Activated T-cell treated with anti-CD3 and anti-CD28 coated beads, Interleukin-2, amount 50 U/mL, for 72 hours (primary cell): ENCODE results near the gene ASTN1. TPM values are rescaled to one million over a fixed set of nuclear protein-coding genes. Genes with fewer than 3 reads are reported as not detected.

Experiments
- ATAC-seq, 2 donors: fragments of 150-1000 bp; cut with Tn5 transposase; replicated peaks in 1 of 2; 2 replicates each; pipeline ENCODE4 v1.10.0; 2021; ENCODE audit warnings: moderate library complexity in 2 of 2, mild to moderate bottlenecking in 1 of 2
- DNase-seq, 2 donors: peaks; one replicate each; pipeline ENCODE4 v3.0.0; 2021 to 2022; ENCODE audit warnings: mixed read lengths in 1 of 2
- H3K27ac Mint-ChIP-seq: one replicate; pipeline ENCODE4 v1.8.0; 2022; ENCODE audit warnings: mild to moderate bottlenecking, moderate library complexity, mixed read lengths
- H3K27me3 Mint-ChIP-seq: one replicate; pipeline ENCODE4 v1.8.0; 2022; ENCODE audit warnings: low read depth, mixed read lengths
- H3K36me3 Mint-ChIP-seq, 2 donors: one replicate each; pipeline ENCODE4 v1.8.0; 2022; ENCODE audit warnings: mixed read lengths in 2 of 2, mild to moderate bottlenecking in 1 of 2; ENCODE audit not compliant: insufficient read depth in 2 of 2
- H3K4me1 Mint-ChIP-seq: one replicate; pipeline ENCODE4 v1.8.0; 2022; ENCODE audit warnings: low read depth, mixed read lengths
- H3K4me3 Mint-ChIP-seq, 2 donors: one replicate each; pipeline ENCODE4 v1.8.0; 2022; ENCODE audit warnings: mild to moderate bottlenecking in 2 of 2, mixed read lengths in 2 of 2, moderate library complexity in 2 of 2
- H3K9me3 Mint-ChIP-seq, 2 donors: one replicate each; pipeline ENCODE4 v1.8.0; 2022; ENCODE audit warnings: mixed read lengths in 2 of 2
- total RNA-seq, 2 donors: library from RNA; stranded (reverse); gene quantifications; one replicate each; pipeline ENCODE4 v1.2.3, GENCODE V29; 2022

Gene ASTN1
- total RNA-seq, 2 donors from 2014 or later: not detected

GRCh38 chr1:177181280-177181630, 16.7 kb upstream of the ASTN1 start:
- peak overlapping the region; percentile 67 to 70 for H3K4me3 Mint-ChIP-seq
- H3K27ac Mint-ChIP-seq: no peak overlapping the region
- peaks cover 11% of the 10 kb centered on the region for H3K4me1 Mint-ChIP-seq
- DNase-seq (no peak), ATAC-seq (no peak)
- peaks cover 0 to 2% of the 10 kb centered on the region in 2 donors for H3K36me3 Mint-ChIP-seq
- peaks cover 37% of the 10 kb centered on the region for H3K27me3 Mint-ChIP-seq
- peaks cover 1 to 2% of the 10 kb centered on the region in 2 donors for H3K9me3 Mint-ChIP-seq

DNA sequence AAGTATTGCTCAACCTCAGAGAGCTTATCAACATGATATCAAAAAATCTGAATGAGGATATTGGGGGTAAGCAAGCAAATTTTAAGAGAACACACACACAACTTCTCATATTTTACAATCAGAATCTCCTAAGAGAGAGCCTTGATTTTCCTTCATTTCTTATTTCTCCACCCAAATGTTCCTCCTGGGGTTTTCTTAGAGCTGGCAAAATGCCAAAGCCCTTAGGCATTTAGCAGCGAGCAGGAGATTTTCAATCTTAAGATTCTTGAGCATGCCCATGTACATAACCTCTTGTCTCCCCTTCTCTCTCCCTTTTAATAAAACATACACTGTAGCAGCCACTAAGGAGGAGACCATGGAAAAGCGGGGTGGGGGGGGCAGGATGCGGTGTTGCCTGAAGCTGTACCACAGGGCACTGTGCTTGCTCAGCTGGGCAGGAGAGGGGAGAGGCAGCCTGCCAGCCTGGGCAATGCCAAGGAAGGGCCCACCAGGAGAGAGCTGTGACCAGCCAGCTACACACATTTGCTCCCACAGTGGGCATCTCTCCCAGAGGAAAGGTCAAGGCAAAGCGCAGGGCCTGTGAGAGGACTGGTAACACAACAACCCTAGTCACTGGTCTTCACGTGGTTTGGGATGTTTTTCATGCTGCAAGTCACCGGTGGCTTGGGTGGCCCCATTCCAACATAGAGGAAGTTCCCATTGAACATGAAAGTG, 10.6 kb upstream of the ASTN1 start:
- ATAC-seq (no peak), DNase-seq (no peak)
- H3K27me3 Mint-ChIP-seq: no peaks in the 10 kb centered on the region
- peaks cover 2 to 3% of the 10 kb centered on the region in 2 donors for H3K9me3 Mint-ChIP-seq
- H3K4me3 Mint-ChIP-seq: no peak overlapping the region
- no peak overlapping the region for H3K27ac Mint-ChIP-seq
- no peaks in the 10 kb centered on the region for H3K4me1 Mint-ChIP-seq
- H3K36me3 Mint-ChIP-seq: no peaks in the 10 kb centered on the region

- DNase-seq (no peak), ATAC-seq (no peak)
- Mint-ChIP-seq H3K9me3 (peaks cover 2 to 3% of the 10 kb centered on the region in 2 donors), H3K36me3 (no peaks in the 10 kb centered on the region), H3K27ac (no peak overlapping the region), H3K27me3 (no peaks in the 10 kb centered on the region), H3K4me1 (no peaks in the 10 kb centered on the region), H3K4me3 (no peak overlapping the region)
Observed at GRCh38 chr1:177173976-177174375, 9.5 kb upstream of the ASTN1 start.

DNA sequence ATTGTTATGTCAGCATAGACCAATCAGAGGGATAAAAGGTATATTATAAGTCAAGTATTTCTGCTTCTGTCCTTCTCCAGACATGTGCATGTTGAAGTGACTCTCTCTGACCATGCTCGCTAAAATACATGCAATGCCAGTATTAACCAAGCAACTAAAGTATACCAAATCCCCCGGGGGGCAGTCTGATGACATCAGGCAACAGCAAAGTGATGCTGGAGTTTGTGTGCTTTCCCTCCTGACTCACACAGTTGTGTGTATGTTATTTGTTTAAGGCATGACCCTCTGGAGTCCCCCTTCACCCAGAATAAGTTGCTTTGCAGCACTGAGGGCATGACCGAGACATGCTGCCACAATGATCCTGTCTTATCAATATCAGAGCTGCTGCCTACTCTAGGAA, 8.4 kb upstream of the ASTN1 start:
- H3K27ac Mint-ChIP-seq: no peak overlapping the region
- H3K4me3 Mint-ChIP-seq: no peak overlapping the region
- no peaks in the 10 kb centered on the region for H3K4me1 Mint-ChIP-seq
- DNase-seq: no peak
- H3K9me3 Mint-ChIP-seq: peaks cover 2 to 3% of the 10 kb centered on the region in 2 donors
- no peak for ATAC-seq
- no peaks in the 10 kb centered on the region for H3K27me3 Mint-ChIP-seq
- no peaks in the 10 kb centered on the region for H3K36me3 Mint-ChIP-seq

- no peak for DNase-seq
- Mint-ChIP-seq H3K9me3 (peaks cover 0 to 3% of the 10 kb centered on the region in 2 donors), H3K4me3 (no peak overlapping the region), H3K27me3 (no peaks in the 10 kb centered on the region), H3K36me3 (no peaks in the 10 kb centered on the region), H3K27ac (no peak overlapping the region), H3K4me1 (no peaks in the 10 kb centered on the region)
- no peak for ATAC-seq
Observed at GRCh38 chr1:177172272-177172671, 7.8 kb upstream of the ASTN1 start.

- Mint-ChIP-seq H3K9me3 (peaks cover 0 to 3% of the 10 kb centered on the region in 2 donors), H3K27ac (no peak overlapping the region), H3K4me3 (no peak overlapping the region), H3K4me1 (no peaks in the 10 kb centered on the region), H3K27me3 (no peaks in the 10 kb centered on the region), H3K36me3 (no peaks in the 10 kb centered on the region)
- DNase-seq: no peak
- no peak for ATAC-seq
Observed at GRCh38 chr1:177171536-177172123, 7.1 kb upstream of the ASTN1 start.

DNA sequence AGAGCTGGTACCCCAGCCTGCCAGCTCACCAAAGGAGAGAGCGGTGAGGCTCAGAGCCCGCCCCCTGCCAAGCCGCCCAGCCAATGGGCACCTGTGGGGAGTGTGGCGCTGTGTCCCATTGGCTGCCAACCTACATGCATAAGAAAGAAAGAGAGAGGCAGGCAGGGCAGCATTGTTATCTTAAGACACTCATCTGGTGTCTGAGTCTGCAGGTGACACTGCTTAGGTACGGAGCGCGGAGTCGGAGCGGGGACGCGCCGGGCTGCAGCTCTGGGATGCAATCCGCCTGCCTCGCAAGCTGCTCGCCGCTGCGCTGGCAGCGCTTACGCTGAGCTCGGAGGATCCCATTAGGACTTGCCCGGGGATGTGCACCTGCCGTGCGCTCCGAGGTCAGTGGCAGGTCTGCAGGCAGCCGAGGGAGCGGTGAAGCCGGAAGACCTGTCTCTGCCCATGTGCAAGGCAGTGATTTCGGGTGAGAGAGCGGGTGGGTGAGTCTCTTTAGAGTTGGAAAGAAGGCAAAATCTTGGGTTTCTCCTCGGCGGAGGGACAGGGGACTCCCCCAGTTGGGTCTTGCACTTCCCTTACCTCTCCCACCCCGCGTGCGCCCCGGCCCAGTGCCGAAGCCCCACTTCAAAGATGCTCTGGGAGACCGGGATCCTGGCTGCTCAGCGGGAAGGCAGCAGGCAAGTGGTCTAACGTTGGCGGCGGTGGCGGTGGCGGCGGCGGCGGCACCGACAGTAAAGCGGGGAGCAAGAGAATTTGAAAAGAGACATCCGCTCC, 6.4 kb upstream of the ASTN1 start, which contains the start of gene BRINP2:
Gene BRINP2, plus strand, starts transcription at position 203 of the 780 bp plus-strand sequence. CDS start 58,919 bp downstream, outside the sequence.
- ATAC-seq: peak; percentile 29 to 49
- H3K27ac Mint-ChIP-seq: no peak within 1 kb of the TSS

DNA sequence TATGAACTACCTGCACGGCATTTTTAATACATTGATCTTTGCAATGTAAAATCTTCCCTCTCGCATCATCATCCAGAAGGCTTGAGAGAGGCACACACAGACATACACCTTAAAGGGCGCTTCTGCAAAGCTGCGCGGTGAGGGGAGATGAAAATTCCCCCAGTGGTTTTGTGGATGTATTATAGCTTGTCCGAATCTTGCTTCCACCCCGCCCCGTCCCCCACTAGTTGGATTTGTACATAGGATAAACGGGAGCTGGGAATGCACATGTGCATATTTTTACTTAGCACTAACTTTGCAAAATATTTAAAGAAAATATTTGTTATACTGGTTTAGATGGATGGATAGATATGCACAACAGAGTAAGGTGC, 542 bp upstream of the ASTN1 start:
- no peak for DNase-seq
- Mint-ChIP-seq H3K27me3 (peaks cover 32% of the 10 kb centered on the region), H3K36me3 (peaks cover 7 to 8% of the 10 kb centered on the region in 2 donors), H3K4me3 (no peak overlapping the region), H3K9me3 (peaks cover 0 to 2% of the 10 kb centered on the region in 2 donors), H3K4me1 (peaks cover 6% of the 10 kb centered on the region), H3K27ac (no peak overlapping the region)
- no peak for ATAC-seq

More for the DNA sequence above, 6.4 kb upstream of the ASTN1 start, which contains the start of gene BRINP2:
- peaks cover 0 to 1% of the 10 kb centered on the region in 2 donors for H3K9me3 Mint-ChIP-seq
- H3K27me3 Mint-ChIP-seq: peaks cover under 1% of the 10 kb centered on the region
- no peak for DNase-seq
- H3K36me3 Mint-ChIP-seq: no peaks in the 10 kb centered on the region
- no peak within 1 kb of the TSS for H3K4me3 Mint-ChIP-seq
- H3K4me1 Mint-ChIP-seq: no peaks in the 10 kb centered on the region

GRCh38 chr1:177163844-177164379, 600 bp downstream of the ASTN1 start:
- Mint-ChIP-seq H3K36me3 (peaks cover 7 to 8% of the 10 kb centered on the region in 2 donors), H3K27me3 (peaks cover 32% of the 10 kb centered on the region), H3K4me1 (peaks cover 6% of the 10 kb centered on the region), H3K9me3 (peaks cover 0 to 2% of the 10 kb centered on the region in 2 donors), H3K27ac (no peak overlapping the region), H3K4me3 (no peak overlapping the region)
- no peak for ATAC-seq
- no peak for DNase-seq

DNA sequence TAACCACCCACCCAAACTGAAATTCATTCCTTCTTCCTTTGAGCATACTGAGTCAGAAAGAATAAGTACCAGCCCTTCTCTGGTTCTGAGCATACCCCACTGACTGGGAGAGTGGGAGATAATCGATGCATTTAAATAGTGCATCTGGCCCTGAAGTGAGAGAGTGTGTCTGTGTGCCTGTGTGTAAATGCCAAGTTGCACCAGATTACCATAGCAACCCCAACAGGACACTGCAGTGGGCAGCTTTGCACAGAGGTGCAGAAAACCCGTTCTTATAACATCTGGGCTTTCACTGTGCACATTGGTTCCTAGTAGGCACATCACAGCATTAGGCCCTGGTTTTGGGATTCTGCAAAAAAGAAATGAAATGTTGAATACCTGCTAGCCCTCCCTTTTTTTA, 2.3 kb downstream of the ASTN1 start:
- Mint-ChIP-seq H3K4me1 (peaks cover 6% of the 10 kb centered on the region), H3K27me3 (peaks cover 32% of the 10 kb centered on the region), H3K27ac (no peak overlapping the region), H3K4me3 (no peak overlapping the region), H3K36me3 (peaks cover 7 to 8% of the 10 kb centered on the region in 2 donors), H3K9me3 (peaks cover 0 to 2% of the 10 kb centered on the region in 2 donors)
- DNase-seq (no peak), ATAC-seq (no peak)

DNA sequence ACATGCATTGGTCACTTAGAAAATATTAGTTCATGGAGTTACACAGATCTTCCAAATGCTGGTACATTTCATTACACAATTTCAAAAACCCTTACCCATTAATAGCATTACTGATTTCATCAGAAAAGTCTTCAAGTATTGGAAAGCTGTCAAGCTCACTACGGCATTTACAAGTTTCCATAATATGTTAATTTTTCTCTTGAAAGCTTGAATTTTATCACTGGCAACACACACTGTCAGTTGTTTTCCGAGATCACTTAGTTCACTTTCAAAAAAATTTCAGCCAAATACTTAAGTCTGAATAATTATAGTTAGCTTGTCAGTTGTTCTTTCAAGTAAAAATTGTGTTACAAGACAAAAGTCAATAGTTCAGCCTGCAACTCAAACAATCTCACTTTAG, 18.0 kb downstream of the ASTN1 start:
- Mint-ChIP-seq H3K4me1 (no peaks in the 10 kb centered on the region), H3K36me3 (no peaks in the 10 kb centered on the region)

GRCh38 chr1:177145106-177146070, 19.1 kb downstream of the ASTN1 start:
- ATAC-seq: no peak
- no peaks in the 10 kb centered on the region for H3K36me3 Mint-ChIP-seq

More for the DNA sequence above, 18.0 kb downstream of the ASTN1 start:
- no peak for ATAC-seq
- no peaks in the 10 kb centered on the region for H3K27me3 Mint-ChIP-seq
- no peak overlapping the region for H3K27ac Mint-ChIP-seq
- H3K9me3 Mint-ChIP-seq: peaks cover 2 to 3% of the 10 kb centered on the region in 2 donors
- no peak for DNase-seq
- H3K4me3 Mint-ChIP-seq: no peak overlapping the region

More at GRCh38 chr1:177145106-177146070, 19.1 kb downstream of the ASTN1 start:
- Mint-ChIP-seq H3K9me3 (peaks cover 1 to 2% of the 10 kb centered on the region in 2 donors), H3K27ac (no peak overlapping the region), H3K27me3 (no peaks in the 10 kb centered on the region), H3K4me1 (no peaks in the 10 kb centered on the region), H3K4me3 (no peak overlapping the region)
- DNase-seq: no peak
